Measurements from ENCODE around the gene CLIC3.

GRCh38 chr9:136947028-136947891 lies 49.1 kb downstream of the CLIC3 start:
- TF ChIP-seq, protein P1, sequence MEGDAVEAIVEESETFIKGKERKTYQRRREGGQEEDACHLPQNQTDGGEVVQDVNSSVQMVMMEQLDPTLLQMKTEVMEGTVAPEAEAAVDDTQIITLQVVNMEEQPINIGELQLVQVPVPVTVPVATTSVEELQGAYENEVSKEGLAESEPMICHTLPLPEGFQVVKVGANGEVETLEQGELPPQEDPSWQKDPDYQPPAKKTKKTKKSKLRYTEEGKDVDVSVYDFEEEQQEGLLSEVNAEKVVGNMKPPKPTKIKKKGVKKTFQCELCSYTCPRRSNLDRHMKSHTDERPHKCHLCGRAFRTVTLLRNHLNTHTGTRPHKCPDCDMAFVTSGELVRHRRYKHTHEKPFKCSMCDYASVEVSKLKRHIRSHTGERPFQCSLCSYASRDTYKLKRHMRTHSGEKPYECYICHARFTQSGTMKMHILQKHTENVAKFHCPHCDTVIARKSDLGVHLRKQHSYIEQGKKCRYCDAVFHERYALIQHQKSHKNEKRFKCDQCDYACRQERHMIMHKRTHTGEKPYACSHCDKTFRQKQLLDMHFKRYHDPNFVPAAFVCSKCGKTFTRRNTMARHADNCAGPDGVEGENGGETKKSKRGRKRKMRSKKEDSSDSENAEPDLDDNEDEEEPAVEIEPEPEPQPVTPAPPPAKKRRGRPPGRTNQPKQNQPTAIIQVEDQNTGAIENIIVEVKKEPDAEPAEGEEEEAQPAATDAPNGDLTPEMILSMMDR (IDR thresholded peaks at IDR 0.05; ENCODE audit: borderline replicate concordance, extremely low read depth, low read length, poor library complexity, severe bottlenecking) = no peak
- no peak for TF ChIP-seq EZH2 (IDR thresholded peaks at IDR 0.05; ENCODE audit: borderline replicate concordance, low read depth, low read length, severe bottlenecking)

Measured in DND-41 (cell line).